ENCODE measurements around the gene LHFPL3.

DNA sequence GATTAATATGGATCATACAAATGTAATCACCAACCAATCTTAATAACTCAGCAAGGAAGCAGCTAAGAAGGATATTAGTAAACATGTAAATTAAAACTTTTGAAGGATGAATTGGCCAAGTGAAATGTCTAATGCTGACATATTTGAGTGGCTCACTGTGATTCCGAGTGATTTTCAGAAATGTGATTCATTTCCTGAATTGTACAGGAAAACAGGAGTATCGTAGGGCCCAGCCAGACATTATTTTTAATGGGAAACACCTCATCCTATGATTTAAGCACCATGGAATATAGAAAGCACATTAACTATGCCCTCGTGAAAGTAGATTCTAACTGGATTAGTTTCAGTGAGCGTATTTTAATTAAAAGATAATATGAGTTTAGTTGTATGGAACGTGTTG lies 82.3 kb downstream of the LHFPL3 start:
- TF ChIP-seq, protein P1, sequence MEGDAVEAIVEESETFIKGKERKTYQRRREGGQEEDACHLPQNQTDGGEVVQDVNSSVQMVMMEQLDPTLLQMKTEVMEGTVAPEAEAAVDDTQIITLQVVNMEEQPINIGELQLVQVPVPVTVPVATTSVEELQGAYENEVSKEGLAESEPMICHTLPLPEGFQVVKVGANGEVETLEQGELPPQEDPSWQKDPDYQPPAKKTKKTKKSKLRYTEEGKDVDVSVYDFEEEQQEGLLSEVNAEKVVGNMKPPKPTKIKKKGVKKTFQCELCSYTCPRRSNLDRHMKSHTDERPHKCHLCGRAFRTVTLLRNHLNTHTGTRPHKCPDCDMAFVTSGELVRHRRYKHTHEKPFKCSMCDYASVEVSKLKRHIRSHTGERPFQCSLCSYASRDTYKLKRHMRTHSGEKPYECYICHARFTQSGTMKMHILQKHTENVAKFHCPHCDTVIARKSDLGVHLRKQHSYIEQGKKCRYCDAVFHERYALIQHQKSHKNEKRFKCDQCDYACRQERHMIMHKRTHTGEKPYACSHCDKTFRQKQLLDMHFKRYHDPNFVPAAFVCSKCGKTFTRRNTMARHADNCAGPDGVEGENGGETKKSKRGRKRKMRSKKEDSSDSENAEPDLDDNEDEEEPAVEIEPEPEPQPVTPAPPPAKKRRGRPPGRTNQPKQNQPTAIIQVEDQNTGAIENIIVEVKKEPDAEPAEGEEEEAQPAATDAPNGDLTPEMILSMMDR (IDR thresholded peaks at IDR 0.05), result no peak
- TF ChIP-seq ZFX (IDR thresholded peaks at IDR 0.05; ENCODE audit: borderline replicate concordance), result no peak
